ENCODE results near the gene NSUN6. TPM values are rescaled to one million over a fixed set of nuclear protein-coding genes. Genes with fewer than 3 reads are reported as not detected.
"Not testable (repeated sequence)": the region's sequence is repeated elsewhere in the genome, so short reads cannot be mapped to it uniquely, and the experiment has no call there.

The NSUN6 gene
- total RNA-seq, 2 donors from 2014 or later = 8.3 to 13.1 TPM

GRCh38 chr10:18625886-18626285 is 25.5 kb downstream of the NSUN6 start:
- no peak overlapping the region for H3K4me3 ChIP-seq
- no peak for DNase-seq
- intact Hi-C loops (cut with DNase I) = no loop called here
- no peaks in the 10 kb centered on the region for H3K9me3 ChIP-seq
- TF ChIP-seq, protein P1, sequence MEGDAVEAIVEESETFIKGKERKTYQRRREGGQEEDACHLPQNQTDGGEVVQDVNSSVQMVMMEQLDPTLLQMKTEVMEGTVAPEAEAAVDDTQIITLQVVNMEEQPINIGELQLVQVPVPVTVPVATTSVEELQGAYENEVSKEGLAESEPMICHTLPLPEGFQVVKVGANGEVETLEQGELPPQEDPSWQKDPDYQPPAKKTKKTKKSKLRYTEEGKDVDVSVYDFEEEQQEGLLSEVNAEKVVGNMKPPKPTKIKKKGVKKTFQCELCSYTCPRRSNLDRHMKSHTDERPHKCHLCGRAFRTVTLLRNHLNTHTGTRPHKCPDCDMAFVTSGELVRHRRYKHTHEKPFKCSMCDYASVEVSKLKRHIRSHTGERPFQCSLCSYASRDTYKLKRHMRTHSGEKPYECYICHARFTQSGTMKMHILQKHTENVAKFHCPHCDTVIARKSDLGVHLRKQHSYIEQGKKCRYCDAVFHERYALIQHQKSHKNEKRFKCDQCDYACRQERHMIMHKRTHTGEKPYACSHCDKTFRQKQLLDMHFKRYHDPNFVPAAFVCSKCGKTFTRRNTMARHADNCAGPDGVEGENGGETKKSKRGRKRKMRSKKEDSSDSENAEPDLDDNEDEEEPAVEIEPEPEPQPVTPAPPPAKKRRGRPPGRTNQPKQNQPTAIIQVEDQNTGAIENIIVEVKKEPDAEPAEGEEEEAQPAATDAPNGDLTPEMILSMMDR (IDR thresholded peaks at IDR 0.05) = no peak
- H3K9ac ChIP-seq (ENCODE audit: low read depth in 2 of 2, low read length in 2 of 2) = no peak overlapping the region
- no peaks in the 10 kb centered on the region for H3K4me1 ChIP-seq
- no peak overlapping the region for H3K27ac ChIP-seq
- no peaks in the 10 kb centered on the region for H3K36me3 ChIP-seq
- no peaks in the 10 kb centered on the region for H3K27me3 ChIP-seq

DNA sequence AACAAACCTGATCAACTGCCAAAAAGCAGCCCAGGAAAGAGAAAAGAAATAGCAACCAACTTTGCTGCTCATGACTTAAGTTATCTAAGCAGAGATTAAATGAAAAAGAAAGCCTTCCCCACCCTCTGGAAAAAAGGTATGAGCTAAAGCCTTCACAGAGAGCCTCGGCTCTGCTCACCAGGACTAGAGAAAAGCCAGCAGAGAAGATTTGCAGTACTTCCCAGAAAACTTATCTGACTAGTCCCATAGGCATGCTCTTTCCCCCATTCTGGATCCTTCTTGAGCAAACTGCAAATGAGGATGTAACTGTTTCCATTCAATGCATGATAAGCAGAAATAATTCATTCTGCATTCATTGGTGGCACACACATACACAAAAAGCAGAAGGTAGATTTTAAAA is 27.7 kb downstream of the NSUN6 start:
- H3K27ac ChIP-seq; intact Hi-C loops (cut with DNase I); H3K9ac ChIP-seq (ENCODE audit: low read depth in 2 of 2, low read length in 2 of 2); H3K9me3 ChIP-seq; DNase-seq; H3K4me3 ChIP-seq; H3K27me3 ChIP-seq; H3K36me3 ChIP-seq; H3K4me1 ChIP-seq: not testable (repeated sequence)

- Histone ChIP-seq H3K36me3 (no peaks in the 10 kb centered on the region), H3K9me3 (no peaks in the 10 kb centered on the region), H3K9ac (ENCODE audit: low read depth in 2 of 2, low read length in 2 of 2) (no peak overlapping the region), H3K27ac (no peak overlapping the region), H3K4me1 (no peaks in the 10 kb centered on the region), H3K4me3 (no peak overlapping the region), H3K27me3 (no peaks in the 10 kb centered on the region)
- intact Hi-C loops (cut with DNase I) = no loop called here
- DNase-seq = no peak
- TF ChIP-seq, protein P1 (IDR thresholded peaks at IDR 0.05) = no peak
These were observed 30.5 kb downstream of the NSUN6 start for GRCh38 chr10:18620856-18621255.

DNA sequence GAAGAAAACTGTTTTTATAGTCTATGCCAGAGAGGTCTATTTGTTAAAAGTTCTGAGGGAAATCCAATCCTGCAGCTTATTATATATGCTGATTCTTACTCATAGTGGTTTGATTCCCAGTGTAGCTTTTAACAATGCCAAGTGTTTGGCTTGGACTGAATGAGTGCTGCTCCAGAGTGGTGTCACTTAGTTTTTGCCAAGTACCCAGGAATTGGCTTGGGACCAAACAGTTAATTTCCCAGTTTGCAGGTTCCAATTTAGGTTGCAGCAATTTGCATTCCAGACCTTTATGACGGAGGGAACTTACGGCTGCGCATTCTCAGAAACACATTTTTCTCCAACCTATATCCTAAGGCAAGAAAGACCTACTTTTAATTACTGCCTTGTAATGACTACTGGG is 32.4 kb downstream of the NSUN6 start:
- no peak overlapping the region for H3K9ac ChIP-seq (ENCODE audit: low read depth in 2 of 2, low read length in 2 of 2)

DNA sequence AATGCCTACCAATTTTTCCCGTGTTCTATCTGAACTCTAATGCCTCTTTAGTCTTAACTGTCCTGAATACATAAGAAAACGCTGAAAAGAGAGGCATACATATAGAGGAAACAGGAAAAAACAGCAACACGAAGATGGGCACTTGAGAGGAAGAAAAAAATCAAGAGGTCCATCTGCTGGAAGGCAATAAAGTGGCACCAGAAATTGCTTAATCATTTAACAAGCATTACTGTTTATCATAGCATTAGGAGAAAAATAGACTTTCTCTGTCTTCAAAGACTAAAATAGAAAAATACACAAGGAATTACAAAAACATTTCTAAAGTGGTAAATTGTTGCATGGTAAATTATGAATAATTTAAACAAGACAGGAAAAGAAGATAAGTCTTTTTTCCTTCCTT is 35.0 kb downstream of the NSUN6 start:
- DNase-seq = no peak

More for the DNA sequence above, 32.4 kb downstream of the NSUN6 start:
- H3K36me3 ChIP-seq = no peaks in the 10 kb centered on the region
- no peaks in the 10 kb centered on the region for H3K4me1 ChIP-seq
- H3K27ac ChIP-seq = no peak overlapping the region
- TF ChIP-seq, protein P1 (IDR thresholded peaks at IDR 0.05) = no peak
- intact Hi-C loops (cut with DNase I) = no loop called here
- no peaks in the 10 kb centered on the region for H3K27me3 ChIP-seq
- no peaks in the 10 kb centered on the region for H3K9me3 ChIP-seq
- H3K4me3 ChIP-seq = no peak overlapping the region
- no peak for DNase-seq

GRCh38 chr10:18615618-18616017 is 35.8 kb downstream of the NSUN6 start:
- no peak for DNase-seq
- Histone ChIP-seq H3K36me3 (no peaks in the 10 kb centered on the region), H3K9ac (ENCODE audit: low read depth in 2 of 2, low read length in 2 of 2) (no peak overlapping the region), H3K4me1 (no peaks in the 10 kb centered on the region), H3K27ac (no peak overlapping the region), H3K9me3 (no peaks in the 10 kb centered on the region), H3K4me3 (no peak overlapping the region), H3K27me3 (no peaks in the 10 kb centered on the region)
- intact Hi-C loops (cut with DNase I) = no loop called here
- TF ChIP-seq, protein P1 (IDR thresholded peaks at IDR 0.05) = no peak

More for the DNA sequence above, 35.0 kb downstream of the NSUN6 start:
- Histone ChIP-seq H3K27ac (no peak overlapping the region), H3K9ac (ENCODE audit: low read depth in 2 of 2, low read length in 2 of 2) (no peak overlapping the region), H3K27me3 (no peaks in the 10 kb centered on the region), H3K9me3 (no peaks in the 10 kb centered on the region), H3K4me1 (no peaks in the 10 kb centered on the region), H3K4me3 (no peak overlapping the region), H3K36me3 (no peaks in the 10 kb centered on the region)
- TF ChIP-seq, protein P1 (IDR thresholded peaks at IDR 0.05) = no peak
- intact Hi-C loops (cut with DNase I) = no loop called here
